ENCODE results near the gene ALDOC. TPM values are rescaled to one million over a fixed set of nuclear protein-coding genes. Genes with fewer than 3 reads are reported as not detected.

ALDOC gene
- polyA plus RNA-seq, 3 donors from 2014 or later: 50.9 to 80.1 (median 53.2) TPM

DNA sequence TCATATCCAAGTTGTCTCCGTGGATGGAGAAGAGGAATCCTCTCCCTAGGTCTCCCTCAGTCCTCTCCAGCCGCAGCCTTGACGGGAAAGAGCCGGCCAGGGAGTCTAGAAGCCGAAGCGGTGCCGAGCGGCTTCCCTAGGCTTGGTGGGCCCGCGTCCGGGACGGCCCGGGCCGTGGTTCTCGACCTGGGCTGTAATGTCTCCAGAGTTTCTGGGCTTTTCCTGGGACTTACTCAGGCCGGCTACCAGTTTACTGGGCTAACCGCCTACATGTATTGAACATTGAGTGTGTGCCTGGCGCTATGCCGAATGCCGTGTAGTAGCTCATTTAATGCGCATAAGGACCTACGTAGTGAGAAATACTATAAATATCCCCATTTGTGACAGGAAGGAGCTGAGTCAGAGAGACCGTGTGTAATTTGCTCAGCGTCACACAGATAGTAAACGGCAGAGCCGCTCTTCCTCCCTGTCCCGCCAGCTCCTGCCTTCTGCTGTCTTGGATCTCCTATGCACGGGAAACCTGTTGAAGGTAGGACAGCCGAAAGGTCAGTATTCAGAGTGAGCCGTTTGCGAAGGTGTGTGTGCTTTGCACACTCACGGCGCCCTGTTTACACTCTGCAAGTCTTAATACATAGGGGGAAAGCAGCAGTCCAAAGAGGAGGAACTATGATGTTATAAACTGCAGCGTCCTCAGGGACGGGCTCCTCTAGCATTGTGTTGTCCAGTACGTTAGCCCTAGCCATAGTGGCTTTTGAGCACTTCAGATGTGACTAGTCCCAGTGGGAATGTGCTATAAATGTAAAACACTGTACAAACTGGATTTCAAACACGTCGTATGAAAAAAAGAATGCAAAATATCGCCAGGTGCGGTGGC is 22.9 kb upstream of the ALDOC start:
- peak overlapping the region; percentile 97 to 99 (median 99) for H3K27ac Mint-ChIP-seq
- H3K36me3 Mint-ChIP-seq: no peaks in the 10 kb centered on the region
- H3K27me3 Mint-ChIP-seq (ENCODE audit: low read depth in 3 of 3): peaks cover 2 to 13% (median 6%) of the 10 kb centered on the region in 3 donors
- no peaks in the 10 kb centered on the region for H3K9me3 Mint-ChIP-seq
- peak overlapping the region; percentile 89 to 99 (median 97) for H3K4me3 Mint-ChIP-seq
- peak; percentile 56 to 70 (median 63) for DNase-seq
- peaks cover 17 to 28% of the 10 kb centered on the region in 2 donors for H3K4me1 Mint-ChIP-seq

DNA sequence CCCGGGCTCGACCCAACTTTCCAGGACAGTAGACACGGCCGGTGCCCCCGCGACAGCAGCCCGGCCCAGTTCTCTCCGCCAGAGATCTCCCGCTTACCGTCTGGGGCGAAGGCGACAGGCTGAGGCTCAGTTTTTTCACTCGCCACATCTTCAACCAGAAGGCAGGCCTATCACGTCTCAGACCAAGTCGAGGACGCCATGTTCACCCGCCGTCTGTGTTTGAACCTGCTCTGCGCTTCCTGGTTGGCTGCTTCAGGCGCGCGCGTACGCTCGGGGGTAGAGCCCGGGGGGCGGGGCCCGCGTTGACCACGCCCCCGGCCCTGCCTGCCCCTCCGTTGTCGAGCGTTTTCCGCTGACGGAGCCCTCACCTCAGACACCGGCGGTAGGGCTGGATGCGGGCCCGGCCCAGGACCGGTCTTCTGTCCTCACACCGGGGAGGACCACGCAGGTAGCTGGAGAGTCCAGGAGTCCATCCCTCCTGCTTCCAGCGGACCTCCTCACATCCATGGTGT is 22.2 kb upstream of the ALDOC start, which contains the start of gene SPAG5:
Gene SPAG5 (minus strand): TSS at position 227 of the 512 bp plus-strand sequence. CDS start 79 bp downstream, at position 148.
- H3K9me3 Mint-ChIP-seq: no peaks in the 10 kb centered on the region
- no peaks in the 10 kb centered on the region for H3K36me3 Mint-ChIP-seq
- H3K4me3 Mint-ChIP-seq: peak within 1 kb of the TSS; percentile 89 to 99 (median 97)
- H3K4me1 Mint-ChIP-seq: peaks cover 17 to 28% of the 10 kb centered on the region in 2 donors
- H3K27ac Mint-ChIP-seq: peak within 1 kb of the TSS; percentile 97 to 99 (median 99)
- peaks cover 2 to 13% (median 6%) of the 10 kb centered on the region in 3 donors for H3K27me3 Mint-ChIP-seq (ENCODE audit: low read depth in 3 of 3)
- DNase-seq: peak; percentile 93 to 95 (median 95)

DNA sequence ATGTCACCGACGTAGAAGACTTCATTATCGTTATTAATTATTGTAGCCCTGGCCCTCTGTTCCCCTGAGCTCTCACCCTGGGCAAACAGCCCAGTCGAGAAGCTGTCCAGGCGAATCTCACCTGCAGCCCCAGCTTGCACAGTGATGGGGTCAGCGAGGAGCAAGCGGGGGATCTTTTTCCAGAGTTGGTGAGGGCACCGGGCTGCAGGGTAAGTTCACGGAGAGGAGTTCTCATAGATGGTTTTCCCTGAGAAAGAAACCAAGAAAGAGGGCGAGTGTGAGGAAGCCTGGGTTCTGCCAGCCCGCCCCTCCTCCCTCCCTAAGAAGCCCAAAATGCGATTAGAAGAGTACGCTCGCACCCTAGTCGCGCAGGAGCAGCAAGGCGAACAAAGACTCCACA is 21.7 kb upstream of the ALDOC start:
- no peaks in the 10 kb centered on the region for H3K36me3 Mint-ChIP-seq
- H3K27ac Mint-ChIP-seq: peak overlapping the region; percentile 97 to 99 (median 99)
- peaks cover 2 to 13% (median 6%) of the 10 kb centered on the region in 3 donors for H3K27me3 Mint-ChIP-seq (ENCODE audit: low read depth in 3 of 3)
- H3K9me3 Mint-ChIP-seq: no peaks in the 10 kb centered on the region
- H3K4me1 Mint-ChIP-seq: peaks cover 17 to 28% of the 10 kb centered on the region in 2 donors
- DNase-seq: no peak
- H3K4me3 Mint-ChIP-seq: peak overlapping the region; percentile 89 to 99 (median 97)

DNA sequence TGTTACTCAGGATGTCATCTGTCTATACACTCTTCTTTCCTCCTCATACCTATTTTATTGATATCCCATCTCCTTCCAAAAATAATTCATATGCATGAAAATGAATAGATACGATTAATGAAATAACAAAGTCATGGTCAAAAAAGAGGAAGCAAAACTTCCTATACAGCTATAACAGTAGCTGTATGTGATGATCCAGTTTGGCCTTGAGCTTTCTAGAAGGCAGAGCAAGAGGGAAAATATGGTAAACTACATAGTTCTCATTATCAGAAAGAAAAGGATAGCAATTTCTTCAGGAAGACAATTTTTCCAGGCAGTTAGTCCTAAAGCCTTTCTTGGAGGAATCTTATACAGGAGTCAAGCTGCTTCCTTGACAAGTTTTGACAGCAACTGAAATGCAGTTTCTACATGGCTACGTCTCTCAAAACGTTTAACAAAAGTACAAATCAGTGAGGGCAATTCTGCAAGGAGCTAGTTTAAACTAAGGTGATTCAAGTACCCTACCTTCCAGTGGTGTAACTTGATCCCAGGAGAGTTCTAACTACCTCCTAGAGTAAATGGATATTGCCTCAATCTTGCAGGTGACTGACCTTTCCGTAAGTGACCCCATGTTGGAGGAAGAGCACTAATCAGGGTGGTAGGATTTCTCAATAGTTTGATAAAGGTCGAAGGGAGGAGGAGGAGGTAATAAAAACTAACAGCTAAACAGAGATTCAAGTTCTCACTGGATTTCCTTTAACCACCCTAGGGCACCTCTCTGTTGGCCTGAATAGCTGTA is 21.1 kb upstream of the ALDOC start:
- peaks cover 17 to 28% of the 10 kb centered on the region in 2 donors for H3K4me1 Mint-ChIP-seq

DNA sequence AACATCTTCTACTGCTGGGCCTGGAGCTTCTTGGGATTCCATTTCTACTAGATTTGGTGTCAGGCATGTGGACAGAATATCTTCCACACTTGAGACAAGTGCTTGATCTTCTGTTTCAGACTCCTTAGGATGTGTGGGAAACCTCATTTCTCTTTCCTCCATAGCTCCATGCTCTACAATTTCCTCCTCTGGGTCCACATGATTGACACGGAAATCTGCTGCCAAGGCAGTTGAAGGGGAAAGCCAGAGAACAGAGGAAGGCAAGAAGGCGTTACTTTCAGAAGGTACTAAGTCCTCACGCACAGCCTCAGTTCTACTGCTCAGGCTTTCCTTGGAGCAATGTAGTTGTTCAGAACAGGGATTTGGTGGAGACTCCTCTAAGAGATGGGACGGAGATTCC is 15.6 kb upstream of the ALDOC start:
- no peak overlapping the region for H3K4me3 Mint-ChIP-seq
- peaks cover 0 to 6% (median 3%) of the 10 kb centered on the region in 3 donors for H3K36me3 Mint-ChIP-seq
- H3K27ac Mint-ChIP-seq: no peak overlapping the region
- no peak for DNase-seq
- no peaks in the 10 kb centered on the region for H3K27me3 Mint-ChIP-seq (ENCODE audit: low read depth in 3 of 3)
- no peaks in the 10 kb centered on the region for H3K4me1 Mint-ChIP-seq
- H3K9me3 Mint-ChIP-seq: no peaks in the 10 kb centered on the region

More for the DNA sequence above, 21.1 kb upstream of the ALDOC start:
- peak overlapping the region; percentile 77 to 99 (median 98) for H3K27ac Mint-ChIP-seq
- peaks cover 0 to 1% (median 0%) of the 10 kb centered on the region in 3 donors for H3K36me3 Mint-ChIP-seq
- peak overlapping the region; percentile 89 to 99 (median 97) for H3K4me3 Mint-ChIP-seq
- H3K9me3 Mint-ChIP-seq: no peaks in the 10 kb centered on the region
- peaks cover 2 to 13% (median 6%) of the 10 kb centered on the region in 3 donors for H3K27me3 Mint-ChIP-seq (ENCODE audit: low read depth in 3 of 3)
- no peak for DNase-seq

DNA sequence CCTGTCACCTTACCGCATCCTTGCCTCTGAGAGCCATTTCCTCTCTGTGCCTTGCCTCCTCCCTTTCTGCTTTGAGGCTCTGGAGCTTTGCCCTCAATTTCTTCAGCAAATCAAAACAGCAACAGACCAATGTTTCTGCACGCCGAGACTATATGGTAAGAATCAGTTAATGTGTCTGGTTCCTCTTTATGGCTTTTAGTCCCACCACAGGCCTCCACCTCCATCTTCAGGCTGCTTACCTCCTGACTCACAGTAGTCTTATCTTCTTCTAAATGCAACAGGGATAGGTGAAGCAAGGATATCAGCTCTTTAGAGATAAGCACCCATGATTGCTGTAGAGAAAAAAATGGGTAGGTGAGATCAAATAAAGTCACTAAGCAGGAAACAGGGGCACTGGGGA is 9.2 kb upstream of the ALDOC start:
- H3K27me3 Mint-ChIP-seq (ENCODE audit: low read depth in 3 of 3): peaks cover 0 to 3% (median 0%) of the 10 kb centered on the region in 3 donors
- no peak overlapping the region for H3K4me3 Mint-ChIP-seq
- H3K4me1 Mint-ChIP-seq: no peaks in the 10 kb centered on the region
- no peak for DNase-seq
- no peaks in the 10 kb centered on the region for H3K9me3 Mint-ChIP-seq
- peaks cover 6 to 11% (median 6%) of the 10 kb centered on the region in 3 donors for H3K36me3 Mint-ChIP-seq
- no peak overlapping the region for H3K27ac Mint-ChIP-seq

DNA sequence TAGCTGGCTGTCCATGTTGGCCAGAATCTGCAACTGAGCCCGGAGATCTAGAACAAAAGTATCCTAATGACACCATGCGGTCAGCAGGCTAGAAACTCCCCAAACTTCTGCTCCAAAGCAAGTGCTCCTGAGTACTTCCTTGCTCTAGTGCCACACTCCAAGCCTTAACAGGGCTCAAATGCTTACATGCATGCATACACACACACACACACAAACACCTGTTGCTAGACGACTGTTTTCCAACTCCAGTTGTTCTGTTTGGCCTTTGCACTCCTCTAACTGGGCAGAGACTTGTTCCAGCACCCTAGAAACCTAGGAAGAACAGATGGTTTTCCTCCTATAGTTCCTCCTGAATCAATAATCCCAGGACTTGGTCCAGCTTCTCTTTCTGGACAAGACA is 7.7 kb upstream of the ALDOC start:
- no peak for DNase-seq
- H3K36me3 Mint-ChIP-seq: peaks cover 6 to 11% (median 6%) of the 10 kb centered on the region in 3 donors

DNA sequence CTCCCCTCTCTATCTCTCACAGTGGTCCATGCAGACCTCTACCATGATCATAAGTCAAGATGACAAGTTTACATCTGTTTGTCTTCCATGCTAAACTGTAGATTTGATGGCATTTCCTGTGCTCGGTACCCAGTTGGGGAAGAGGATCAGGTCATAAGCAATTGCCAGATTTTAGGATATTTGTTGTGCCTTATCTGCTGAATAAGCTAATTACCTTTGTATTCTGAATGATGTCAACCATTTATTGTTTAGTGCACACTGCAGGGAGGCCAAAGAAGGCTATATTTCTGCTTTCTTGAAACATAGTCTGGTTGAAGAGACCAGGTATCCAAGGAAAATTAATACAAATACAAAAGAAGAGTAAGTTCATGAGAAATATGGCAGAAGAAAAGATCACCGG is 5.8 kb upstream of the ALDOC start:
- no peak overlapping the region for H3K4me3 Mint-ChIP-seq
- no peak overlapping the region for H3K27ac Mint-ChIP-seq
- no peak for DNase-seq
- H3K9me3 Mint-ChIP-seq: no peaks in the 10 kb centered on the region
- peaks cover 3 to 11% (median 6%) of the 10 kb centered on the region in 3 donors for H3K36me3 Mint-ChIP-seq
- H3K27me3 Mint-ChIP-seq (ENCODE audit: low read depth in 3 of 3): peaks cover 0 to 3% (median 0%) of the 10 kb centered on the region in 3 donors
- peaks cover 0 to 1% of the 10 kb centered on the region in 2 donors for H3K4me1 Mint-ChIP-seq

More for the DNA sequence above, 7.7 kb upstream of the ALDOC start:
- no peak overlapping the region for H3K4me3 Mint-ChIP-seq
- H3K9me3 Mint-ChIP-seq: no peaks in the 10 kb centered on the region
- H3K27ac Mint-ChIP-seq: no peak overlapping the region
- peaks cover 0 to 3% (median 0%) of the 10 kb centered on the region in 3 donors for H3K27me3 Mint-ChIP-seq (ENCODE audit: low read depth in 3 of 3)
- H3K4me1 Mint-ChIP-seq: no peaks in the 10 kb centered on the region

DNA sequence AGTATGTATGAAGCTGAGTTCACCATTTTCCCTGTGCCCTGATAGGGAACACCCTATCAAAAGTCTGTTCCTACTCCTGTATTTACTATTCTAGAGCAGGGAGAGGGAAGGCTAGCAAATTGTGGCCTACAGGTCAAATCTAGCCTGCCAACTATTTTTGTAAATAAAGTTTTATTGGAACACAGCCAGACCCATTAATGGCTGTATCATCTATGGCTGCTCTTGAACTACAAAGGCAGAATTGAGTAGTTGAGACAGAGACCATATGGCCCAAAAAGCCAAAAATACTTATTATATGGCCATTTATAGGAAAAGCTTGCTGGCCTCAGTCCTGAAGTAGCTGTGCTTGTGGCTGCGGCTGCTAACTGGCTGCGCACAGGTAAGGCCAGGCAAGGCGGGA is 4.3 kb upstream of the ALDOC start:
- Mint-ChIP-seq H3K4me3 (no peak overlapping the region), H3K27ac (peak overlapping the region in 1 of 6 donors; percentile 71), H3K36me3 (peaks cover 3 to 11% (median 3%) of the 10 kb centered on the region in 3 donors), H3K4me1 (peaks cover 12 to 16% of the 10 kb centered on the region in 2 donors), H3K27me3 (ENCODE audit: low read depth in 3 of 3) (peaks cover 0 to 3% (median 0%) of the 10 kb centered on the region in 3 donors), H3K9me3 (no peaks in the 10 kb centered on the region)
- no peak for DNase-seq

DNA sequence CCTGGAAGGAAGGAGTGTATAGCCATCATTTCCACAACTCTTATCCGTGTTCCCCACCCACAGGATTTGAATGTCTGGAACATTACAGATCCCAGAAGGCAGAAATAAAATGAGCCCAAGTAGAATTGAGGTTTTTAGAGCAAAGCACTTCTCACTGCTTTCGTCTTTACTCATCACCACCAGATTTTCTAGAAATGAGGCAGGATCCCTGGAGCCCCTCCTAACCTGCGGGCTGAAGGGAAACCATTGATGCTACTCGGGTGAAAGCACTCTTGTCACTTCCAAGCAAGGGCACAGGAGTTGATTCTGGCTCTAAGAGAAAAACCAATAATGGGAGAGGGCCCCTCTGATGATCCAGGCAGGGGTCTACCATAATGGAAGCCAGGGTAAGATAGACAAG is 2.8 kb upstream of the ALDOC start:
- Mint-ChIP-seq H3K4me1 (peaks cover 14 to 20% of the 10 kb centered on the region in 2 donors), H3K9me3 (no peaks in the 10 kb centered on the region), H3K27me3 (ENCODE audit: low read depth in 3 of 3) (no peaks in the 10 kb centered on the region), H3K36me3 (peaks cover 0 to 6% (median under 1%) of the 10 kb centered on the region in 3 donors), H3K27ac (no peak overlapping the region), H3K4me3 (no peak overlapping the region)
- DNase-seq: no peak

DNA sequence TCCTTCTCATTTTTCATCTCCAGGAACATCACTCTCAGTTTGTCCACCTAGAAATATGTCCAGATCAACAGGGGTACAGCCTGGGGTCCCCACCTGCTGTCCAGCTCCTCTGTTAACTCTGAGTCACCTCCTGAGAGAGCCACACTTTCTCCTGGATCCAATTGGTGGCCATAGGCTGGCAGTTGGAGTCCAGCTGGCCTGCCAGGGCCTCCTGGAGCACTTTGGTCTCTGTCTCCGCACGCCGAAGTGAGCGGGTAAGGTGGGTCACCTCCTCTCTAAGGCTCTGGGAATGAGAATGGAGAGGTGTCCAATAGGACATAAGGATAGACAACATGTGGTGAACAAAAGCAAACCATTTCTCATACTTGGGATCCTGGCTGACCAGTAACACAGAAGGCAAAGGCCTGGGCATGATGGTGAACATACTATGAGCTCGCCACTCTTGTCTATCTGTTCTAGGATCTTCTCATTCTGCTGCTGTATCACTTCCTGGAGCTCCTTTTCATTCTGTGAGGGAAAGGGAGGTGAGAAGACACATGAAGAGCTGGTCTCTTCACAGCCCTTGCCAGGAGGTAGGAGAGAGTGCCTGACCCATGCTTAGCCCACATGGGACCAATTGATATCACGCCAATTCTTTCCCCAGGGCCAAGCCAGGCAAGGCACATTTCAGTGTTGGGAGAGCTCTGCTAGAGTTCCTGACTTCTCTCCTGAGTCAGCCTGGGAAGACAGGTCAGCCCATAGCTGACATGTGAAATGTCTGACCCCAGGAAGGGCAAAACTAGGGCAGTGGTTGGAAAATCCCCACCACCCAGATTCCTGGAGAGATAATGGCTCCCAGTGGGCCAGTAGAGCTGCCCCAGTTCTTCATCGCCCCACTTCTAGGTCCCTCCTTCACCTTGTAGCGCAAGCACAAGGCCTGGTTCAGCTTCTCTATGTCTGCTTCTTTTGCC is 1.8 kb upstream of the ALDOC start:
- H3K4me3 Mint-ChIP-seq: no peak overlapping the region
- H3K9me3 Mint-ChIP-seq: no peaks in the 10 kb centered on the region
- H3K4me1 Mint-ChIP-seq: peaks cover 14 to 20% of the 10 kb centered on the region in 2 donors
- H3K27me3 Mint-ChIP-seq (ENCODE audit: low read depth in 3 of 3): no peaks in the 10 kb centered on the region
- H3K36me3 Mint-ChIP-seq: peaks cover 0 to 4% (median 0%) of the 10 kb centered on the region in 3 donors
- H3K27ac Mint-ChIP-seq: no peak overlapping the region
- DNase-seq: no peak

DNA sequence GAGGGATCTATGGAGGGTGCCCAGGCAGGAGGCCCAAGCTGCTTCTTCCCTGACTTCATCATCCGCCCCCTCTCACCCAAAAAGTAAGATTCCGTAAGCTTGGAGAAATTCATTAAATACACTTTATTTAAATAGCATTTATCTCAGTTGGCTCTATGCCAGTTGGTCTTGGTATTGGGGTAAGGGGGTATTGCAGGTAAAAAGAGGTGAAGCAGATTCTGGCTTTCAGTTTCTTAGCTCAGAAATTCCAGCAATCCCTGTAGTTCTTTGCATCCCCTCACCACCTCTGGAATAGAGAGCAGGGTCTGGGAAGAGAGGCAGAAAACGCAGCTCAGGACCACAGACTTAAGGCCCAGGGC is 750 bp upstream of the ALDOC start:
- Mint-ChIP-seq H3K4me1 (peaks cover 21 to 27% of the 10 kb centered on the region in 2 donors), H3K27ac (no peak overlapping the region), H3K36me3 (peaks cover 0 to 4% (median 0%) of the 10 kb centered on the region in 3 donors), H3K4me3 (peak overlapping the region in 2 of 5 donors; percentile 4 to 82), H3K9me3 (no peaks in the 10 kb centered on the region), H3K27me3 (ENCODE audit: low read depth in 3 of 3) (no peaks in the 10 kb centered on the region)
- no peak for DNase-seq
